ENCODE results near the gene HMX3.
"Not testable (repeated sequence)": the region's sequence is repeated elsewhere in the genome, so short reads cannot be mapped to it uniquely, and the experiment has no call there.

The HMX3 gene

GRCh38 chr10:123149162-123149567, 13.4 kb downstream of the HMX3 start:
- DNase-seq: no peak

- DNase-seq: peak; percentile 39
These were observed 13.9 kb downstream of the HMX3 start for GRCh38 chr10:123149568-123150270.

GRCh38 chr10:123150271-123150985, 14.7 kb downstream of the HMX3 start:
- no peak for DNase-seq

GRCh38 chr10:123150986-123151736, 15.4 kb downstream of the HMX3 start:
- no peak for DNase-seq

- DNase-seq: no peak
These were observed 16.0 kb downstream of the HMX3 start for GRCh38 chr10:123151737-123152135.

- no peak for DNase-seq
These were observed 17.8 kb downstream of the HMX3 start for GRCh38 chr10:123153486-123154091.

- peak; percentile 97 for DNase-seq
These were observed 18.4 kb downstream of the HMX3 start, which contains the start of gene BUB3 for GRCh38 chr10:123154092-123154710. Gene BUB3, plus strand, starts transcription at chr10:123154402. Its CDS starts 516 bp downstream, at chr10:123154918.

- peak; percentile 33 for DNase-seq
These were observed 19.1 kb downstream of the HMX3 start for GRCh38 chr10:123154711-123155505.

- DNase-seq: no peak
These were observed 20.3 kb downstream of the HMX3 start for GRCh38 chr10:123156078-123156477.

- no peak for DNase-seq
These were observed 21.4 kb downstream of the HMX3 start for GRCh38 chr10:123157210-123157609.

GRCh38 chr10:123158682-123159081, 22.9 kb downstream of the HMX3 start:
- DNase-seq: no peak

GRCh38 chr10:123160311-123160980, 24.7 kb downstream of the HMX3 start:
- DNase-seq: no peak

GRCh38 chr10:123164319-123164718, 28.5 kb downstream of the HMX3 start:
- DNase-seq: no peak

- no peak for DNase-seq
These were observed 29.8 kb downstream of the HMX3 start for GRCh38 chr10:123165445-123166072.

GRCh38 chr10:123166618-123167017, 30.8 kb downstream of the HMX3 start:
- DNase-seq: no peak

- no peak for DNase-seq
These were observed 35.2 kb downstream of the HMX3 start for GRCh38 chr10:123170961-123171360.

GRCh38 chr10:123171616-123172015, 35.8 kb downstream of the HMX3 start:
- DNase-seq: not testable (repeated sequence)

GRCh38 chr10:123175389-123176387, 39.9 kb downstream of the HMX3 start:
- no peak for DNase-seq

GRCh38 chr10:123178390-123178789, 42.6 kb downstream of the HMX3 start:
- DNase-seq: not testable (repeated sequence)
